Uterus (tissue), 4 donors: ENCODE data around the gene TPGS2. TPM values are rescaled to one million over a fixed set of nuclear protein-coding genes. Genes with fewer than 3 reads are reported as not detected.

Experiments
- DNase-seq, 2 donors: peaks; one replicate each; pipeline ENCODE4 v3.0.0-alpha.2; 2019 to 2020
- H3K27ac ChIP-seq, 2 donors: fragments of 200-600 bp; sonication (generic); 1 replicate in 1 of 2; 2 replicates in 1 of 2; pipeline ENCODE4 v1.5.1; 2016 to 2018
- H3K27me3 ChIP-seq, 2 donors: fragments of 200-600 bp; sonication (generic); one replicate each; pipeline ENCODE4 v1.5.1; 2018 to 2019; ENCODE audit warnings: control low read depth in 1 of 2
- H3K36me3 ChIP-seq, 2 donors: fragments of 200-600 bp; sonication (generic); one replicate each; pipeline ENCODE4 v1.5.1; 2019; ENCODE audit warnings: control low read depth in 1 of 2
- H3K4me1 ChIP-seq, 2 donors: fragments of 200-600 bp; sonication (generic); one replicate each; pipeline ENCODE4 v1.5.1; 2018 to 2019; ENCODE audit warnings: control low read depth in 1 of 2
- H3K4me3 ChIP-seq, 2 donors: fragments of 200-600 bp; sonication (generic); 1 replicate in 1 of 2; 2 replicates in 1 of 2; pipeline ENCODE4 v1.5.1; 2018 to 2019; ENCODE audit warnings: mild to moderate bottlenecking in 1 of 2
- H3K9me3 ChIP-seq, 2 donors: fragments of 200-600 bp; sonication (generic); one replicate each; pipeline ENCODE4 v1.5.1; 2019; ENCODE audit warnings: control low read depth in 1 of 2
- POLR2A ChIP-seq, 2 donors: fragments of 450-650 bp; IDR thresholded peaks; one replicate each; pipeline ENCODE4 v1.6.1; 2016; ENCODE audit warnings: antibody characterized with exemption in 2 of 2, mild to moderate bottlenecking in 1 of 2, moderate library complexity in 1 of 2
- intact Hi-C: fragments of 100-400 bp; cut with DNase I; formaldehyde crosslinking; loops from one replicate; pipeline ENCODE4 v1.15.1; 2023; ENCODE audit warnings: low total_unique reads
- total RNA-seq, 4 donors: library from RNA; depleted of rRNA in 3 of 4; stranded (reverse); fragments of >200 nt in 3 of 4; gene quantifications; one replicate each; pipeline versions ENCODE4 v1.1.0 to v1.2.4, GENCODE V29; 2014 to 2023
- TF ChIP-seq, protein P1 (sequence below), 4 experiments: fragments of 200-600 bp in 2 of 4; fragments of 450-650 bp in 2 of 4; sonication (generic) in 2 of 4; IDR thresholded peaks; one replicate each; pipeline ENCODE4 v1.5.1; 2016 to 2019; ENCODE audit warnings: antibody characterized with exemption in 4 of 4, mild to moderate bottlenecking in 2 of 4, moderate library complexity in 1 of 4
- donor health status: DM: yes; HTN: yes; CAD: no.

Gene TPGS2
- total RNA-seq, 4 donors from 2014 or later = 42.3 to 85.6 (median 69.1) TPM

DNA sequence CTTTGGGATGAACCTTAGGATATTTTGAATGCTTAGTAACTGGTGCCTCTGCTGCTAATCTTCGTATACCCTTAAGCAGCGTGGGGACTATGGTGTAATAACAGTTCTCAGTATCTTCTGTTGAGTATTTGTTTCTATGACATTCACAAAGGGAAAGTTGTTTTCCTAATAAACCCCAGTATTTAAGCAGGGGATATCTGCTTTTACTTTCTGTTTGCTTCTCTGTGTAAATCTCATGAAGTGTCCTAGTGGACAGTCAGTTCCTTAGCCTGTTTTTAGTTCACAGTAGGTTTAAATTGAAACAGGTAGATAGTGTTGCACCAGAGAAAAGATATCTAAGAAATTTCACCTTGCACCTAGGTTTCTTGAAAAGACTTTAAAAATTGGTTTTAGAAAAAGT is 15.0 kb upstream of the TPGS2 start:
- TF ChIP-seq, protein P1, sequence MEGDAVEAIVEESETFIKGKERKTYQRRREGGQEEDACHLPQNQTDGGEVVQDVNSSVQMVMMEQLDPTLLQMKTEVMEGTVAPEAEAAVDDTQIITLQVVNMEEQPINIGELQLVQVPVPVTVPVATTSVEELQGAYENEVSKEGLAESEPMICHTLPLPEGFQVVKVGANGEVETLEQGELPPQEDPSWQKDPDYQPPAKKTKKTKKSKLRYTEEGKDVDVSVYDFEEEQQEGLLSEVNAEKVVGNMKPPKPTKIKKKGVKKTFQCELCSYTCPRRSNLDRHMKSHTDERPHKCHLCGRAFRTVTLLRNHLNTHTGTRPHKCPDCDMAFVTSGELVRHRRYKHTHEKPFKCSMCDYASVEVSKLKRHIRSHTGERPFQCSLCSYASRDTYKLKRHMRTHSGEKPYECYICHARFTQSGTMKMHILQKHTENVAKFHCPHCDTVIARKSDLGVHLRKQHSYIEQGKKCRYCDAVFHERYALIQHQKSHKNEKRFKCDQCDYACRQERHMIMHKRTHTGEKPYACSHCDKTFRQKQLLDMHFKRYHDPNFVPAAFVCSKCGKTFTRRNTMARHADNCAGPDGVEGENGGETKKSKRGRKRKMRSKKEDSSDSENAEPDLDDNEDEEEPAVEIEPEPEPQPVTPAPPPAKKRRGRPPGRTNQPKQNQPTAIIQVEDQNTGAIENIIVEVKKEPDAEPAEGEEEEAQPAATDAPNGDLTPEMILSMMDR (IDR thresholded peaks at IDR 0.05) = no peak
- TF ChIP-seq POLR2A (IDR thresholded peaks at IDR 0.05) = no peak
- Histone ChIP-seq H3K27me3 (no peaks in the 10 kb centered on the region), H3K9me3 (no peaks in the 10 kb centered on the region), H3K4me3 (no peak overlapping the region), H3K4me1 (no peaks in the 10 kb centered on the region), H3K27ac (no peak overlapping the region), H3K36me3 (no peaks in the 10 kb centered on the region)
- DNase-seq = no peak
- intact Hi-C loops = no loop called here

DNA sequence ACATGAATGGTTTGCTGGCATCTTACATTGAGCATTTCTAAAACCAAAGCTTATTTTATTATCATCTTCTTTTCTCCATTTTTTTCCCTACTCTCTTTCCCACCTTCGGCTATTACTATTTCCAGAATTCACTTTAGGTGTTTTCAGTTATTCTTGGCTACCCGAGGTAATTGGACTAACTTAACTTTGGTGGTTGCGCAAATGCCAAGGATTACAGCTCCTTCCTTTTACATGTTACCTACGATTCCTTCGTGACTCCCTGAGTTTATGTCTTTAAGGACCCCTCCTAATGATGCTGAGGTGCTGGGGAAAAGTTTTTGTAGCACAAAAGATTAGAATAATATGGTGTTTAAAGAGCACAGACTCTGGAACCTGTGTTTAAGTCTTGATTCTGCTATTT is 14.4 kb upstream of the TPGS2 start:
- H3K36me3 ChIP-seq = no peaks in the 10 kb centered on the region
- no peak for DNase-seq
- TF ChIP-seq POLR2A (IDR thresholded peaks at IDR 0.05) = no peak
- TF ChIP-seq, protein P1 (IDR thresholded peaks at IDR 0.05) = no peak
- H3K27ac ChIP-seq = no peak overlapping the region
- H3K4me1 ChIP-seq = no peaks in the 10 kb centered on the region
- no peak overlapping the region for H3K4me3 ChIP-seq
- intact Hi-C loops = no loop called here
- no peaks in the 10 kb centered on the region for H3K9me3 ChIP-seq
- H3K27me3 ChIP-seq = no peaks in the 10 kb centered on the region

DNA sequence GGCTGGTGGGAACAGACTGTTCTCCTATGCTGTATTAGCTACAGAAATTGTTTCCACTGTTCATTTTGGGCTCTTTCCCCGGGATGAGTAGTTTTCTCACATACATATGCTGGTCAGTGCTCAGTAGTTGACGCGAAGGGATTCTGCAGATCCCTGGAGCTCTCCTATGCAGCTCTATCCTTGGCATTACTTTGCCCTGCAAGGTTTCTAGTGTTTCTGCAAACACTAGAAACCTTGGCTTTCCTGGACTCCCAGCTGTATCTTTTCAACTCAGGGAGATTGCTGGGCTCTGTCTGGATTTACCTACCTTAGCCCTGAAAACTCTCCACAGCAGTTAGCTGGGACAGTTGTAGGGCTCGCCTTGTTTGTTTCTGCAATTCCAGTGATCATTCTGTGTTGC is 11.0 kb upstream of the TPGS2 start:
- Histone ChIP-seq H3K9me3 (no peaks in the 10 kb centered on the region), H3K27me3 (no peaks in the 10 kb centered on the region), H3K36me3 (no peaks in the 10 kb centered on the region), H3K27ac (no peak overlapping the region), H3K4me1 (no peaks in the 10 kb centered on the region), H3K4me3 (no peak overlapping the region)
- TF ChIP-seq, protein P1 (IDR thresholded peaks at IDR 0.05) = no peak
- no peak for TF ChIP-seq POLR2A (IDR thresholded peaks at IDR 0.05)
- DNase-seq = no peak
- intact Hi-C loops = no loop called here

DNA sequence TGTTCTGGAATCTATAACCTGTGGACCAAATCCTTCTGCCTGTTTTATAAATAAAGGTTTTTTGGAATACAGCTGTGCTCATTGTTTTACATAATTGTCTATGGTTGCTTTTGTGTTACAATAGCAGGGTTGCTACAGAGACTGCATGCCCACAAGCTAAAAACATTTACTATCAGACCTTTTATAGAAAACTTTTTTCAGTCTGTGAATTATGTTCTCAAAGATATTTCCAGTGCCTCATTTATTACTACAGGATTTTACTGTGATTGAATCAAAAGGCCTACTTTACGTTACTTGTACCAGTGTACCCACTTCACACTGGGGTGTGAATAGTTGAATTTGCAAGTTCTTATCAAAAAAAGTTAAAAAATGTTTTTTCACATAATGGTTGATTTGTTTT is 7.1 kb upstream of the TPGS2 start:
- Histone ChIP-seq H3K27ac (no peak overlapping the region), H3K9me3 (no peaks in the 10 kb centered on the region), H3K4me1 (no peaks in the 10 kb centered on the region), H3K36me3 (no peaks in the 10 kb centered on the region), H3K4me3 (no peak overlapping the region), H3K27me3 (no peaks in the 10 kb centered on the region)
- no peak for DNase-seq
- TF ChIP-seq, protein P1 (IDR thresholded peaks at IDR 0.05) = no peak
- no peak for TF ChIP-seq POLR2A (IDR thresholded peaks at IDR 0.05)
- intact Hi-C loops = no loop called here

DNA sequence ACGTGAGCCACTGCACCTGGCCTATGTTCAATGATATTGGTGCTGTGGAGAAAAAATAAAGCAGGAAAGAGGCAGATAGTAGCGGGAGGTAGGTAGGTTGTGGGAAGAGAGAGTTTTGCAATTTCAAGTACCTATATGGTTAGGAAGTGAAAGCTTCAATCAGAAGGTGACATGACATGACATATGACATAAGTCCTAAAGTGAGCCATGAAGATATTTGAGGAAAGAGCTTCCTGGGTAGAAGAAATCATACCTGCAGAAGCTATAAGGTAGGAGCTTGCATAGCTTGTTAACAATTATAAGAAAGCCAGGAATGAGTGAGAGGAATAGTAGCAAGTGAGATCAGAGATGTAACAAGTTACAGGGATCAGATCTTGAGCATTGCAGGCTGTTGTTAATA is 4.3 kb upstream of the TPGS2 start:
- intact Hi-C loops = no loop called here
- Histone ChIP-seq H3K27me3 (no peaks in the 10 kb centered on the region), H3K4me3 (no peak overlapping the region), H3K27ac (no peak overlapping the region), H3K36me3 (no peaks in the 10 kb centered on the region), H3K9me3 (no peaks in the 10 kb centered on the region), H3K4me1 (no peaks in the 10 kb centered on the region)
- DNase-seq = no peak
- TF ChIP-seq, protein P1 (IDR thresholded peaks at IDR 0.05) = no peak
- TF ChIP-seq POLR2A (IDR thresholded peaks at IDR 0.05) = no peak
